ENCODE data around the gene COL6A1.

DNA sequence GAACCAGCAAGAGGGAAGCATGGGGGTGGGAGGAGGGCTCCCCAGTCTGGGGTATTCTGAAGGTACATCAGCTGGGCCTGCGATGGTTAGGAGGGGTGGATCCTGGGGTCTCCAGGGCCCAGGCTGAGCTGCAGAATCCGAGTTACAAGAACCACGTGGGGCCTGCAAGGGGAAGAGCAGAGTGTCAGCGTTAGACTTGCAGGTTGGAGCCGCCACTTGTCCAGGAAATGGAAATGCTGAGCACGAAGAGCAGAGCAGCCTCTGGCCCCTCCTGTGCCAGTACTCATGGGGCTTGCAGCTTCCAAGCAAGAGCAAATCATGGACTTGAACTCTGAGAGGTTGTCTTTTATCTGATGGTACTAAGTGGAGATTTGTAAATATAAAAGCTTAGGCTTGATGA, 47.5 kb upstream of the COL6A1 start:
- no peak for TF ChIP-seq CTCF (IDR thresholded peaks at IDR 0.05; ENCODE audit: low read depth, low read length, missing input control)
- no peak for TF ChIP-seq TAF1 (conservative IDR thresholded peaks at IDR 0.05)
- no peak for TF ChIP-seq SP1 (IDR thresholded peaks at IDR 0.05)
- TF ChIP-seq, protein P1, sequence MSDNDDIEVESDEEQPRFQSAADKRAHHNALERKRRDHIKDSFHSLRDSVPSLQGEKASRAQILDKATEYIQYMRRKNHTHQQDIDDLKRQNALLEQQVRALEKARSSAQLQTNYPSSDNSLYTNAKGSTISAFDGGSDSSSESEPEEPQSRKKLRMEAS (IDR thresholded peaks at IDR 0.05): no peak
- no peak for TF ChIP-seq RAD21 (IDR thresholded peaks at IDR 0.05)
- TF ChIP-seq, protein P2, sequence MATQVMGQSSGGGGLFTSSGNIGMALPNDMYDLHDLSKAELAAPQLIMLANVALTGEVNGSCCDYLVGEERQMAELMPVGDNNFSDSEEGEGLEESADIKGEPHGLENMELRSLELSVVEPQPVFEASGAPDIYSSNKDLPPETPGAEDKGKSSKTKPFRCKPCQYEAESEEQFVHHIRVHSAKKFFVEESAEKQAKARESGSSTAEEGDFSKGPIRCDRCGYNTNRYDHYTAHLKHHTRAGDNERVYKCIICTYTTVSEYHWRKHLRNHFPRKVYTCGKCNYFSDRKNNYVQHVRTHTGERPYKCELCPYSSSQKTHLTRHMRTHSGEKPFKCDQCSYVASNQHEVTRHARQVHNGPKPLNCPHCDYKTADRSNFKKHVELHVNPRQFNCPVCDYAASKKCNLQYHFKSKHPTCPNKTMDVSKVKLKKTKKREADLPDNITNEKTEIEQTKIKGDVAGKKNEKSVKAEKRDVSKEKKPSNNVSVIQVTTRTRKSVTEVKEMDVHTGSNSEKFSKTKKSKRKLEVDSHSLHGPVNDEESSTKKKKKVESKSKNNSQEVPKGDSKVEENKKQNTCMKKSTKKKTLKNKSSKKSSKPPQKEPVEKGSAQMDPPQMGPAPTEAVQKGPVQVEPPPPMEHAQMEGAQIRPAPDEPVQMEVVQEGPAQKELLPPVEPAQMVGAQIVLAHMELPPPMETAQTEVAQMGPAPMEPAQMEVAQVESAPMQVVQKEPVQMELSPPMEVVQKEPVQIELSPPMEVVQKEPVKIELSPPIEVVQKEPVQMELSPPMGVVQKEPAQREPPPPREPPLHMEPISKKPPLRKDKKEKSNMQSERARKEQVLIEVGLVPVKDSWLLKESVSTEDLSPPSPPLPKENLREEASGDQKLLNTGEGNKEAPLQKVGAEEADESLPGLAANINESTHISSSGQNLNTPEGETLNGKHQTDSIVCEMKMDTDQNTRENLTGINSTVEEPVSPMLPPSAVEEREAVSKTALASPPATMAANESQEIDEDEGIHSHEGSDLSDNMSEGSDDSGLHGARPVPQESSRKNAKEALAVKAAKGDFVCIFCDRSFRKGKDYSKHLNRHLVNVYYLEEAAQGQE (IDR thresholded peaks at IDR 0.05): no peak
- no peak for TF ChIP-seq FOXA2 (IDR thresholded peaks at IDR 0.05)
- TF ChIP-seq JUND (IDR thresholded peaks at IDR 0.05): no peak
- TF ChIP-seq HNF4A (conservative IDR thresholded peaks at IDR 0.05): no peak
